ENCODE results near the gene MRPL45. TPM values are rescaled to one million over a fixed set of nuclear protein-coding genes. Genes with fewer than 3 reads are reported as not detected.

The MRPL45 gene
- total and polyA plus RNA-seq, 2 donors (not counting 1 experiment from before 2014, with no cell fraction given) = 13.1 to 17.6 TPM

DNA sequence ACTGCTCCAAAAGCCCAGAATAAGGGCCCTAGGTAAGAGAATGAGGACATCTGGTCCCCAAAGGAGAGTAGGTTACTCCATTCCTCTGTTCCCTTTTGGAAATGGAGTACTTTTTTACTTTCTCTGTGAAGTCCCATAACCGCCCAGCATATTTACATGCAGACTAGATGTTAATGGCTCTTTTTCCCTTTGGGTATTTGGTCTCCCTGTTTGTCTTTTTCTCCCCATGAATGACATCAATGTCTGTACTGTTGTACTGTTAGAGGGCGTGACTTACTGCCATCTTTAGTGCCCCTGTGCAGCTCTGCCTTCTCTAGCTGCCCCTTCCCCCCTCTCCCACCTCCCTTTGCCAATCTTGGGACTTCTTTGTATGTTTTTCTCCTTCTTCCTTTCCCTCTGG is 27.8 kb downstream of the MRPL45 start:
- CTCF ChIA-PET = interaction anchor here (1.2 to 7.9 kb wide), 3 partner anchors 8 to 24 kb away, joined by 4 to 48 read pairs (median 4); partner anchors contain the start of gene SOCS7
- intact Hi-C loops (cut with micrococcal nuclease) = no loop called here

GRCh38 chr17:38325221-38325851 is 28.4 kb downstream of the MRPL45 start:
- H3K4me1 Mint-ChIP-seq = peaks cover 18% of the 10 kb centered on the region
- POLR2A ChIA-PET = no interaction called here
- intact Hi-C loops (cut with micrococcal nuclease) = no loop called here
- no peak overlapping the region for H3K27ac ChIP-seq (ENCODE audit: low read length in 2 of 2)
- H3K27me3 Mint-ChIP-seq = peaks cover 10% of the 10 kb centered on the region
- no peak for DNase-seq
- H2AFZ ChIP-seq (ENCODE audit: insufficient read depth, low read depth, low read length, poor library complexity, severe bottlenecking) = no peak overlapping the region
- no peak overlapping the region for H3K4me2 ChIP-seq (replicated peaks; ENCODE audit: low read depth, low read length, poor library complexity, severe bottlenecking)
- peak; percentile 26 for ATAC-seq (ENCODE audit: low read depth)
- H3K79me2 ChIP-seq (ENCODE audit: control insufficient read depth, insufficient read depth, low read length) = no peaks in the 10 kb centered on the region
- H3K9ac ChIP-seq (ENCODE audit: low read length) = peak overlapping the region; percentile 26
- H3K4me1 ChIP-seq (ENCODE audit: control insufficient read depth in 2 of 2, insufficient read depth in 2 of 2, low read length in 2 of 2) = peaks cover 5 to 10% of the 10 kb centered on the region in 2 donors
- H3K27me3 ChIP-seq (replicated peaks in 1 of 4; ENCODE audit: control extremely low read depth in 1 of 4, control insufficient read depth in 3 of 4, insufficient read depth in 4 of 4, low read length in 3 of 4) = peaks cover 0 to 3% (median 0%) of the 10 kb centered on the region in 4 experiments
- H3K36me3 ChIP-seq (replicated peaks in 1 of 2; ENCODE audit: control extremely low read depth in 1 of 2, control insufficient read depth in 1 of 2, extremely low read depth in 1 of 2, insufficient read depth in 2 of 2, low read length in 1 of 2) = peaks cover 0 to 16% of the 10 kb centered on the region in 2 experiments
- CTCF ChIA-PET = interaction anchor here (0.6 to 7.9 kb wide), 3 partner anchors 12 to 97 kb away, joined by 3 to 48 read pairs (median 3); partner anchors contain the start of gene SOCS7
- H3K4me3 ChIP-seq (ENCODE audit: control extremely low read depth in 1 of 5, extremely low read depth in 1 of 5, insufficient read depth in 1 of 5, low read depth in 2 of 5, low read length in 4 of 5) = no peak overlapping the region
- H3K4me3 Mint-ChIP-seq = no peak overlapping the region
- H4K20me1 ChIP-seq (ENCODE audit: control insufficient read depth, insufficient read depth, low read length, poor library complexity, severe bottlenecking) = no peaks in the 10 kb centered on the region
- 25% methylated on average over 4 of the region's 5 CpGs for WGBS (ENCODE audit: insufficient coverage)
- H3K9me3 ChIP-seq (ENCODE audit: control extremely low read depth in 1 of 3, control insufficient read depth in 2 of 3, insufficient read depth in 1 of 3, low read length in 2 of 3) = no peaks in the 10 kb centered on the region
- H3K9me3 Mint-ChIP-seq (ENCODE audit: insufficient read depth) = no peaks in the 10 kb centered on the region
- H3K27ac Mint-ChIP-seq = no peak overlapping the region
- no peak for TF ChIP-seq EZH2 (IDR thresholded peaks at IDR 0.05; ENCODE audit: borderline replicate concordance, insufficient read depth, low read depth, low read length, poor library complexity, severe bottlenecking)
- TF ChIP-seq, protein P1, sequence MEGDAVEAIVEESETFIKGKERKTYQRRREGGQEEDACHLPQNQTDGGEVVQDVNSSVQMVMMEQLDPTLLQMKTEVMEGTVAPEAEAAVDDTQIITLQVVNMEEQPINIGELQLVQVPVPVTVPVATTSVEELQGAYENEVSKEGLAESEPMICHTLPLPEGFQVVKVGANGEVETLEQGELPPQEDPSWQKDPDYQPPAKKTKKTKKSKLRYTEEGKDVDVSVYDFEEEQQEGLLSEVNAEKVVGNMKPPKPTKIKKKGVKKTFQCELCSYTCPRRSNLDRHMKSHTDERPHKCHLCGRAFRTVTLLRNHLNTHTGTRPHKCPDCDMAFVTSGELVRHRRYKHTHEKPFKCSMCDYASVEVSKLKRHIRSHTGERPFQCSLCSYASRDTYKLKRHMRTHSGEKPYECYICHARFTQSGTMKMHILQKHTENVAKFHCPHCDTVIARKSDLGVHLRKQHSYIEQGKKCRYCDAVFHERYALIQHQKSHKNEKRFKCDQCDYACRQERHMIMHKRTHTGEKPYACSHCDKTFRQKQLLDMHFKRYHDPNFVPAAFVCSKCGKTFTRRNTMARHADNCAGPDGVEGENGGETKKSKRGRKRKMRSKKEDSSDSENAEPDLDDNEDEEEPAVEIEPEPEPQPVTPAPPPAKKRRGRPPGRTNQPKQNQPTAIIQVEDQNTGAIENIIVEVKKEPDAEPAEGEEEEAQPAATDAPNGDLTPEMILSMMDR (IDR thresholded peaks at IDR 0.05) = no peak

More for the DNA sequence above, 27.8 kb downstream of the MRPL45 start:
- Histone ChIP-seq H3K27me3 (replicated peaks in 1 of 4; ENCODE audit: control extremely low read depth in 1 of 4, control insufficient read depth in 3 of 4, insufficient read depth in 4 of 4, low read length in 3 of 4) (no peaks in the 10 kb centered on the region), H4K20me1 (ENCODE audit: control insufficient read depth, insufficient read depth, low read length, poor library complexity, severe bottlenecking) (no peaks in the 10 kb centered on the region), H3K27ac (ENCODE audit: low read length in 2 of 2) (no peak overlapping the region), H3K79me2 (ENCODE audit: control insufficient read depth, insufficient read depth, low read length) (no peaks in the 10 kb centered on the region), H3K36me3 (replicated peaks in 1 of 2; ENCODE audit: control extremely low read depth in 1 of 2, control insufficient read depth in 1 of 2, extremely low read depth in 1 of 2, insufficient read depth in 2 of 2, low read length in 1 of 2) (peaks cover 0 to 16% of the 10 kb centered on the region in 2 experiments), H3K9me3 (ENCODE audit: control extremely low read depth in 1 of 3, control insufficient read depth in 2 of 3, insufficient read depth in 1 of 3, low read length in 2 of 3) (no peaks in the 10 kb centered on the region), H3K4me1 (ENCODE audit: control insufficient read depth in 2 of 2, insufficient read depth in 2 of 2, low read length in 2 of 2) (peaks cover 5 to 10% of the 10 kb centered on the region in 2 donors), H3K4me2 (replicated peaks; ENCODE audit: low read depth, low read length, poor library complexity, severe bottlenecking) (no peak overlapping the region), H3K9ac (ENCODE audit: low read length) (no peak overlapping the region), H2AFZ (ENCODE audit: insufficient read depth, low read depth, low read length, poor library complexity, severe bottlenecking) (no peak overlapping the region), H3K4me3 (ENCODE audit: control extremely low read depth in 1 of 5, extremely low read depth in 1 of 5, insufficient read depth in 1 of 5, low read depth in 2 of 5, low read length in 4 of 5) (no peak overlapping the region)
- Mint-ChIP-seq H3K4me3 (no peak overlapping the region), H3K4me1 (peaks cover 18% of the 10 kb centered on the region), H3K9me3 (ENCODE audit: insufficient read depth) (no peaks in the 10 kb centered on the region), H3K27me3 (peaks cover 7% of the 10 kb centered on the region), H3K27ac (no peak overlapping the region)
- no peak for DNase-seq
- ATAC-seq (ENCODE audit: low read depth) = no peak
- POLR2A ChIA-PET = no interaction called here
- no peak for TF ChIP-seq EZH2 (IDR thresholded peaks at IDR 0.05; ENCODE audit: borderline replicate concordance, insufficient read depth, low read depth, low read length, poor library complexity, severe bottlenecking)
- TF ChIP-seq, protein P1 (IDR thresholded peaks at IDR 0.05) = no peak
- WGBS (ENCODE audit: insufficient coverage) = no CpG with 5 or more reads among the region's 2 CpGs

Data from B cell (primary cell).